Measurements from ENCODE around the gene ZFX.
"Not testable (repeated sequence)": the region's sequence is repeated elsewhere in the genome, so short reads cannot be mapped to it uniquely, and the experiment has no call there.

ZFX gene

GRCh38 chrX:24149351-24150050 lies at the start of gene ZFX:
ZFX (plus strand) TSS chrX:24149729; CDS start chrX:24172743, 23,014 bp downstream.
- DNase-seq: peak; percentile 30

GRCh38 chrX:24100713-24101112 lies 48.8 kb upstream of the ZFX start:
- no peak for DNase-seq

DNA sequence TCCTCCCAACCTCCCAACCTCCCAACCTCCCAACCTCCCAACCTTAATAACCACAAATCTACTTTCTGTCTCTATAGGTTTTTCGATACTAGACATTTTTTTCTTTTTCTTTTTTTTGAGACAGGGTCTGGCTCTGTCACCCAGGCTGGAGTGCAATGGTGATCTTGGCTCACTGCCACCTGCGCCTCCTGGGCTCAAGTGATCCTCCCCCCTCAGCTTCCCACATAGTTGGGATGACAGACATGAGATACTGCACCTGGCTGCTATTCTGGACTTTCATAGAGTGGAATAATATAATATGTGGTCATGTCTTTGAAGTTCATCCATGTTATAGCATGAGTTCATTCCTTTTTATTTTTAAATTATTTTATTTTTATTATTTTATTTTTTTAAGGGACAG lies 39.5 kb upstream of the ZFX start:
- no peak for DNase-seq

DNA sequence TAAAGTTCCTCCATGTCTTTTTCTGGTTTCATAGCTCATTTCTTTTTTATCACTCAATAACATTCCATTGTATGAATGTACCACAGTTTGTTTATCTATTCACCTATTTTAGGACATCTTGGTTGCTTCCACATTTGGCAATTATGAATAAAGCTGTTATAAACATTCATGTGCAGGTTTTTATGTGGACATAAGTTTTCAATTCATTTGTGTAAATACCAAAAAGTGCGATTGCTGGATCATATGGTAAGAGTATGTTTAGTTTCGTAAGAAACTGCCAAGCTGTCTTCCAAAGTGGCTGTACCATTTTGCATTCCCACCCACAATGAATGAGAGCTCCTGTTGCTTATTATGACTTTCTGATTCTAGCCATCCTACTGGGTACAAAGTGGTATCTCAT lies 36.3 kb upstream of the ZFX start:
- DNase-seq: no peak

GRCh38 chrX:24117258-24117657 lies 32.3 kb upstream of the ZFX start:
- no peak for DNase-seq

GRCh38 chrX:24124244-24124799 lies 25.2 kb upstream of the ZFX start:
- no peak for DNase-seq

DNA sequence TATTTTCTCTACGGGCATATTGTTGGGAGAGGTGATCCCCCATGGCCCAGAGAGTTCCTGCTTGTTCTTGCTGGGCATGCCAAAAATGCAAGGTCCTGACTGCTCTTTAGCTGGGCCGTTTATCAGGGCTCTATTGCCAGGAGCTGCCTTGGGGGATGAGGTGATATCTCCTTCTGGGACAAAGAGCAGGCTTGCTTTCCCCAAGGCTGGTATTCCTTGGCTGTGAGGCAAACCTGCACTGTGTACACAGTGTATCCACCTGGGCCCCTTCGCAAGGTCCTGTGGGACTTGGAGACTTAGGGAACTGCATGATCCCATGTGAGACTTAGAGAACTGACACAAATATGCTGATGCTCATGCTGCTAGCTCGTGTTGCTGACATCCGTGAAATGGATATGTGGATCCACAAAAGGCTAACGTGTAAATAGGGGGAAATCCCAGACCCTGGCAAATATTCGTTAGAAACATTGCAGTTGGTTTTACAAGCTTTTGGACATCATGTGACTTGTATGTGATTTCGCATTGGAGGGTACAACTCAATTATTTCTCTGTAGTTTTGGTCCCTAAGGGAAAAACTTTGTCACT lies 24.4 kb upstream of the ZFX start:
- DNase-seq: no peak

DNA sequence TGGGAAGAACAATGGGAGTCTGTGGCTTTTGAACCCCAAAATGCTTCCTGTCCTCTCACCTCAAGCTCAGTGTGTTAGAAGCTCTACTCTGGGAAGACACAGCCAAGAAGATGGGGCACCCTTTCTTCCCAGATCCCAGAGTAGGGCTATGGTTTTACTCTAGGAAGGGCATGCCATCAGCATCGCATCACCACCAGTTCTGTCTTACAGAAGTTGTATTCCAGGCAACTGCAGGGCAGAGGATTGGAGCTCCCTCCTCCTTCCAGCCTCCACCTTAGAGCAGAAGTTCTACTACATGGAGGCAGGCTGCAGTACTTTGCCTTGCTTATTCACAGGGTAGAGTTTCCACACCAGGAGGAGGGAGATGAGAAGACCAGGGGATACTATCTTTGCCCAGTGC lies 18.1 kb upstream of the ZFX start:
- DNase-seq: no peak

DNA sequence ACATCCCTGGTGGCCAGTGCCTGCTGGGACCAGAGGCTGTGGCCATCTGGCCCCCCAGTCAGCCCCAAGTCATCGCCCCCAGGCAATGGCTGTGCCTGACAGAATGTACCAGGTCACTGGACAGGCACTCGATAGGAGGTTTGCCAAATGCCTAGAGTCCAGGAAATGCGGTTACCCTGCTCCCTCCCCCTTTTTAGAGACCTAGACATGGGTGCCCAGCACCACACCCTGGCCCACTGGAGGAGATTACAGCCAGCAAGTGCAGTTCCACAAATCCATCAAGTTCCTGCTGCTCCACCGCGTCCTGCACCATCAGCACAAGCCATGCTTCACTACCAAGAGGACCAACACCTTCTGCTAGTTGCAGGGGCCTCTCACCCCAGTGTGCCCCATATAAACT lies 16.2 kb upstream of the ZFX start:
- DNase-seq: no peak

DNA sequence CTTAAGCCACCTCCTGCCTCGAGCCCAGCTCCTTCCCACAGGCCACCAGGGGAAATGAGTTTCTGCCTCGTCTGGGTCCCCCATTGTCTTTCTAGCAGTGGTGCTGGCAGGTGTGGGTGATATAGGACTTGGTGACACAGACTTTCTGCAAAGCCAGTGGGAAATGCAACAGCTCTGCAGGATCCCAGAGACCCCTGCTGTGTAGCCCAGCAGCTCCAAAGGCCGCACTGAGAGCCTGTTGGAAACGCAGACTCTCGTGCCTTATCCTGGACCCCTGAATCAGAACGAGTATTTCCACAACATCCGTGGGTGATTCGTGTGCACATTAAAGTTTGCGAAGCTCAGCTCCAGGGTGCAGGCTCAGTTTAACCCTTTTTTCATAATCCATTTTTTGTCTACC lies 13.8 kb upstream of the ZFX start:
- not testable (repeated sequence) for DNase-seq

GRCh38 chrX:24137192-24137591 lies 12.3 kb upstream of the ZFX start:
- no peak for DNase-seq

- not testable (repeated sequence) for DNase-seq
Measured at GRCh38 chrX:24143982-24144381, 5.5 kb upstream of the ZFX start.

DNA sequence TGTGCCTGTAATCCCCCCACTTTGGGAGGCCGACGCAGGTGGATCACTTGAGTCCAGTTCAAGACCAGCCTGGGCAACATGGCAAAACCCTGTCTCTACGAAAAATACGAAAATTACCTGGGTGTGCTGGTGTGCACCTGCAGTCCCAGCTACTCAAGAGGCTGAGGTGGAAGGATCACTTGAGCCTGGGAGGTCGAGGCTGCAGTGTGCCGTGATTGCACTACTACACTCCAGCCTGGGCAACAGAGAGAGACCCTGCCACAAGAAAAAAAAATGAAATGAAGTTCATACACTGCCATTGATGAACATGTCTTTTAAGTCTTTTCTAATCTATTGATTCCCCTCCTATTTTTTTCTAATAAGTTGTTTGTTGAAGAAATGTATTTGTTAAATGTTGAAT lies 5.0 kb upstream of the ZFX start:
- DNase-seq: no peak

DNA sequence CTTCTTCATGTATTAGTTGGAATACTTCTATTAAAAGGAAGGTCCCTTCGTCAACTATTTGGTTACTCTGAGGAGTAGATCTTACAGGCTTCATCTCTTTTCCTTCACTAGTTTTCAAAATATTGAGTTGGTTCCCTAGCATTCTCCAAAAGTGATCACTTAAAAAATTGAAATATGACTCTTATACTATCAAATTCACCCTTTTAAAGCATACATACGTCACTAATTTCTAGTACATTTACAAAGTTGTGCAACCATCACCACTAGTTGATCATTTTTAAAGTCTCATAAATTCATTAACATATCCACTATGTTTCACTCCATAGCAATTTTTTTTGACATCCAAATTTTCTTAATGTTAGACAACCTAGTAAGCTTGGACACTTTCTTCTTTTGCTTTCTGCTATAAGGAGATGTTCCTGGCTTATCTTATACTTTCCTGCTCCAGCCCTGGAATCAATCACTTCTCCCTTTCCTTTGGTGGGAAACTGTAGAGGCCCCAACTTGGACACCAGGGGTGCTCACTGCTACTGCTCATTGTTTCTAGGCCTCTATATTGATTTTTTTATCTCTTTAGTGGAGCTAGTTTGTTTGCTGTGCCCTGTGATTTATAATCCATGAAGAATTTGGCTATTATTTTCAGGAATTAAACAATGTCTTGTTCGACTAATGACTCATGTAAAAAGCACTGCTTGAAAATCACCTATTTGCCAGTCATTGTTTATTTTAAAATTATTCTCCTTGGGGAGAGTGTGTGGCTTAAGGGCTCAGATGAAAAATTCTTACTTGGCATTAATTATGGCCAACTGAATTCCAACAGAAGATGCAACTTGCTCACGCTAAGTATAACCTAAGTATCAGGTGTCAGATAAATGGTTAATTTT lies 4.0 kb upstream of the ZFX start:
- DNase-seq: no peak

DNA sequence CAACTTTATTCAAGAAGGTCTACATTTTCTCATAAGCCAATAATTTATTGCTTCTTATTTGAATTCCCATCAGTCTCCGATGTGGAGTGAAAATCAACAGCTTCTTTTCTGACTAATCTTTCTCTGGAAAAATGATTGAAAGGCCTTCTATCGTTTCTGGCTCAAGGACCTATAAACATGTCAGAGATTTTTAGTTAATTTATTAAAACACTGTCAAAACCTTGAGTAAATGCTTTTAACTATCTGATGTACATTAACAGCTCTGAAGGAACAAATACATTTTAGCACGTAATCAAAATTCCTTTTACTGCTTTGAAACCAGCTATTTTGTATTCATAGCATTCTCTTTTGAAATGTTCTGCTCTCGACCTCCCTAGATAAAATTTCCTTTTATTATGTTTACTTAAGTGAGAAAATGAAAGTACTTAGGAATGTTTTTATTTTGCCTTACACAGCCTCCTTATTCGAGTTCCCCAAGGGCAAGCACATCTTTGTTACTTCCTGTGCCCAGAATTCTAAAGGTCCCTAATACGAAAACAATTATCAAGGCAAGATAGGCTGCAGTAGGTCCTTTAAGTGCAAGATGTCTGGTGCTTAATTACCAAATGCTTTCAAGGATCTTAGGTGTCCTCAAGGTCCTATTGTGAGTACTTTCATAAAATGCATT lies 3.1 kb upstream of the ZFX start:
- no peak for DNase-seq

- no peak for DNase-seq
Measured at GRCh38 chrX:24147165-24147564, 2.4 kb upstream of the ZFX start.

GRCh38 chrX:24148121-24148520 lies 1.4 kb upstream of the ZFX start:
- DNase-seq: no peak

GRCh38 chrX:24148535-24149350 lies 786 bp upstream of the ZFX start:
- no peak for DNase-seq

- peak; percentile 77 for DNase-seq
Measured at GRCh38 chrX:24150051-24150790, 692 bp downstream of the ZFX start.

- DNase-seq: no peak
Measured at GRCh38 chrX:24150898-24151297, 1.4 kb downstream of the ZFX start.

GRCh38 chrX:24151513-24151912 lies 2.0 kb downstream of the ZFX start:
- no peak for DNase-seq

Data from GOT3 (cell line).